A673 (cell line): Measurements from ENCODE around the gene STX1A. TPM values are rescaled to one million over a fixed set of nuclear protein-coding genes. Genes with fewer than 3 reads are reported as not detected.

Source experiments
- BruUV-seq: library from RNA; stranded (reverse); fragments of 400-500 nt; replicated peaks from 2 replicates; lab custom pipeline; 2021; lab: Mats Ljungman, UMichigan
- CTCF ChIA-PET: fragments of 300-600 bp; sonication (Branson Sonifier 250); formaldehyde crosslinking; loops from one replicate; lab custom pipeline; 2022; ENCODE audit warnings: antibody characterized with exemption; lab: Charles Lee
- POLR2A ChIA-PET: fragments of 300-600 bp; sonication (Branson Sonifier 250); formaldehyde crosslinking; loops from one replicate; lab custom pipeline; 2022; ENCODE audit warnings: antibody characterized with exemption; ENCODE audit not compliant: low non-redundant PET; lab: Charles Lee
- DNase-seq: peaks from one replicate; pipeline ENCODE4 v3.0.0-alpha.2; 2015; ENCODE audit warnings: low spot score
- H3K27ac ChIP-seq: fragments of 200-600 bp; sonication (generic); 2 replicates; pipeline ENCODE4 v1.5.1; 2016; ENCODE audit warnings: mixed run types, low read depth, mild to moderate bottlenecking, mixed read lengths, antibody characterized with exemption, low read length; ENCODE audit not compliant: poor library complexity, severe bottlenecking
- H3K27me3 ChIP-seq: fragments of 200-600 bp; sonication (generic); replicated peaks from 2 replicates; pipeline ENCODE4 v1.6.1; 2017; ENCODE audit warnings: mixed run types, low read depth, mild to moderate bottlenecking, mixed read lengths, antibody characterized with exemption, low read length; ENCODE audit not compliant: insufficient read depth, poor library complexity
- H3K36me3 ChIP-seq: fragments of 200-600 bp; sonication (generic); 2 replicates; pipeline ENCODE4 v1.6.1; 2016; ENCODE audit warnings: mixed run types, mild to moderate bottlenecking, mixed read lengths, antibody characterized with exemption, low read length; ENCODE audit not compliant: insufficient read depth, poor library complexity, severe bottlenecking
- H3K4me1 ChIP-seq: fragments of 200-600 bp; sonication (generic); 2 replicates; pipeline ENCODE4 v1.6.1; 2017; ENCODE audit warnings: mixed run types, mild to moderate bottlenecking, mixed read lengths, antibody characterized with exemption, low read length; ENCODE audit not compliant: insufficient read depth, poor library complexity, severe bottlenecking
- H3K4me3 ChIP-seq: fragments of 200-600 bp; sonication (generic); 2 replicates; pipeline ENCODE4 v1.5.1; 2016; ENCODE audit warnings: low read depth, mixed run types, mild to moderate bottlenecking, mixed read lengths, low read length; ENCODE audit not compliant: poor library complexity, severe bottlenecking
- H3K9me3 ChIP-seq: fragments of 200-600 bp; sonication (generic); 2 replicates; pipeline ENCODE4 v1.6.1; 2016; ENCODE audit warnings: mixed run types, low read depth, mild to moderate bottlenecking, mixed read lengths, antibody characterized with exemption, low read length; ENCODE audit not compliant: poor library complexity, severe bottlenecking
- EZH2 ChIP-seq: fragments of 200-600 bp; sonication (generic); IDR thresholded peaks from 2 replicates; pipeline ENCODE4 v1.6.1; 2017; ENCODE audit warnings: borderline replicate concordance, low read depth, mild to moderate bottlenecking, mixed read lengths, antibody characterized with exemption, low read length; ENCODE audit not compliant: poor library complexity, severe bottlenecking
- intact Hi-C: fragments of 100-400 bp; cut with micrococcal nuclease; formaldehyde crosslinking; loops from one replicate; pipeline ENCODE4 v1.10.0; 2022; ENCODE audit not compliant: unreplicated experiment
- total RNA-seq: library from RNA; stranded (reverse); gene quantifications from 2 replicates; pipeline ENCODE4 v1.2.3, GENCODE V29; 2021
- TF ChIP-seq, protein P1 (sequence below): fragments of 300-800, 200-600 bp; sonication (generic); conservative IDR thresholded peaks from 2 replicates; pipeline ENCODE4 v1.5.1; 2017; ENCODE audit warnings: low read depth, mild to moderate bottlenecking, antibody characterized with exemption, low read length, moderate library complexity, mixed read lengths

STX1A gene
- total RNA-seq, 1 experiment from 2014 or later = 47.1 TPM

DNA sequence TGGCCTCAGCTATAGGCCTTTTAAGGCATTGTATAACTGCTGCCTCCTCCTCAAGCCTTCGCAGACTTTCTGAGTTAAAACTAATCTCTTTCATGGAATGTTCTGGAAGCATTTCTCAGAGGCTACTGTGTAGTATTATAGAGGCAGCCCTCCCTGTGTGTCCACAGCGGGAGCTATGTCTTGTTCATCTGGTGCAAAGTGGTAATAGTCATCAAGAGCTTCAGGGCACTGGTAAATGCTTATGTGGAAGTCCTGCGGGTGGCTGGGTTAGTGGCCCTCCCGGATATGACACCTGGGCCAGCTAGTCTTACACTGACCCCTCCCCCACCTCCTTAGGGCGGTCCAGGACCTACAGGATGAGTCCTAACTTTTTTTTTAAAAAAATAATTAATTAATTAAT is 21.3 kb upstream of the STX1A start:
- no peak overlapping the region for H3K27ac ChIP-seq
- no TSS peak for BruUV-seq
- no peak for TF ChIP-seq EZH2
- DNase-seq = no peak
- peaks cover 11% of the 10 kb centered on the region for H3K36me3 ChIP-seq
- H3K4me1 ChIP-seq = peaks cover 7% of the 10 kb centered on the region
- no peak overlapping the region for H3K4me3 ChIP-seq
- ChIA-PET CTCF (no interaction called here), POLR2A (no interaction called here)
- no peaks in the 10 kb centered on the region for H3K9me3 ChIP-seq
- no peaks in the 10 kb centered on the region for H3K27me3 ChIP-seq
- intact Hi-C loops = no loop called here

DNA sequence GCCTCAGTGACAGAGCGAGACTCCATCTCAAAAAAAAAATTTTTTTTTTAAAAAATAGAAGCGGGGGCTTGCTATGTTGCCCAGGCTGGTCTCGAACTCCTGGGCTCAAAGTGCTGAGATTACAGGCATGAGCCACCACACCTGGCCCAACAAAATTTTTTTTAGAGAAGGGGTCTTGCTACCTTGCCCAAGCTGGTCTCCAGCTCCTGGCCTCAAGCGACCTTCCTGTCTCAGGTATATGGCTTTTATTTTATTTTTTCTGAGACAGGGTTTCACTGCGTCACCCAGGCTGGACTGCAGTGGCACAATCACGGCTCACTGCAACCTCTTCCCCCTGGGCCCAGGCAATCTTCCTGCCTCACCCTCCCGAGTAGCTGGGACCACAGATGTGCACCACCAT is 20.7 kb upstream of the STX1A start:
- Histone ChIP-seq H3K4me3 (no peak overlapping the region), H3K9me3 (no peaks in the 10 kb centered on the region), H3K36me3 (peaks cover 13% of the 10 kb centered on the region), H3K27me3 (no peaks in the 10 kb centered on the region), H3K4me1 (peaks cover 7% of the 10 kb centered on the region), H3K27ac (no peak overlapping the region)
- no peak for DNase-seq
- ChIA-PET POLR2A (no interaction called here), CTCF (no interaction called here)
- no peak for TF ChIP-seq EZH2
- TF ChIP-seq, protein P1, sequence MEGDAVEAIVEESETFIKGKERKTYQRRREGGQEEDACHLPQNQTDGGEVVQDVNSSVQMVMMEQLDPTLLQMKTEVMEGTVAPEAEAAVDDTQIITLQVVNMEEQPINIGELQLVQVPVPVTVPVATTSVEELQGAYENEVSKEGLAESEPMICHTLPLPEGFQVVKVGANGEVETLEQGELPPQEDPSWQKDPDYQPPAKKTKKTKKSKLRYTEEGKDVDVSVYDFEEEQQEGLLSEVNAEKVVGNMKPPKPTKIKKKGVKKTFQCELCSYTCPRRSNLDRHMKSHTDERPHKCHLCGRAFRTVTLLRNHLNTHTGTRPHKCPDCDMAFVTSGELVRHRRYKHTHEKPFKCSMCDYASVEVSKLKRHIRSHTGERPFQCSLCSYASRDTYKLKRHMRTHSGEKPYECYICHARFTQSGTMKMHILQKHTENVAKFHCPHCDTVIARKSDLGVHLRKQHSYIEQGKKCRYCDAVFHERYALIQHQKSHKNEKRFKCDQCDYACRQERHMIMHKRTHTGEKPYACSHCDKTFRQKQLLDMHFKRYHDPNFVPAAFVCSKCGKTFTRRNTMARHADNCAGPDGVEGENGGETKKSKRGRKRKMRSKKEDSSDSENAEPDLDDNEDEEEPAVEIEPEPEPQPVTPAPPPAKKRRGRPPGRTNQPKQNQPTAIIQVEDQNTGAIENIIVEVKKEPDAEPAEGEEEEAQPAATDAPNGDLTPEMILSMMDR = no peak
- intact Hi-C loops = no loop called here
- no TSS peak for BruUV-seq

DNA sequence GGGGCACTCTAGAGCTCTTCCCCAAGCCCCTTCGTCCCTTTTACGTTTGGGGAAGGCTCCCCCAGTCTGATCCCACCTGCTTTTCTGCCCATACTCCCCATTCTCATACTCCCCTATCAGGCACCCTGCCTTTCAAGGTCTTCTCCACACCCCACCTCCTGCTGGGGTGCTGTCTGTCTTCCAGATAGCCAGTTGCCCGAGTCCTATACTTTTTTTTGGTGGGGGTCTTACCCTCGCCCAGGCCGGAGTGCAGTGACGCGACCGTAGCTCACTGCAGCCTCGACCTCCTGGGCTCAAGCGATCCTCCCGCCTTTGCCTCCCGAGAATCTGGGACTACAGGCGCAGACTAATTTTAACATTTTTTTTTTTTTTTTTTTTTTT is 19.9 kb upstream of the STX1A start:
- H3K9me3 ChIP-seq = no peaks in the 10 kb centered on the region
- peak overlapping the region; percentile 72 for H3K4me3 ChIP-seq
- peaks cover 13% of the 10 kb centered on the region for H3K36me3 ChIP-seq
- H3K27ac ChIP-seq = peak overlapping the region; percentile 84
- no peak for DNase-seq
- H3K4me1 ChIP-seq = peaks cover 7% of the 10 kb centered on the region
- H3K27me3 ChIP-seq = no peaks in the 10 kb centered on the region
- POLR2A ChIA-PET = no interaction called here
- TF ChIP-seq EZH2 = no peak
- TF ChIP-seq, protein P1 = no peak
- intact Hi-C loops = loop anchor here (2.0 to 10.0 kb wide), 2 partner anchors 21 to 285 kb away; partner anchors contain the start of gene STX1A
- no TSS peak for BruUV-seq
- CTCF ChIA-PET = interaction anchor here (0.5 to 0.7 kb wide), 2 partner anchors 10 to 191 kb away, joined by 4 to 5 read pairs; no protein-coding TSS in a partner anchor
